Brain microvascular endothelial cell (primary cell): ENCODE data around the gene DUSP22.
A peak's percentile ranks its signal among the peaks of the same experiment; 100 is the strongest.

Experiments used
- DNase-seq: peaks from one replicate; pipeline ENCODE4 v3.0.0-alpha.2; 2020
- H3K27ac ChIP-seq: fragments of 250-450 bp; sonication (Bioruptor Pico); 2 replicates; pipeline ENCODE4 v1.5.1; 2020; ENCODE audit warnings: mild to moderate bottlenecking, moderate library complexity
- H3K27me3 ChIP-seq: fragments of 250-450 bp; sonication (Bioruptor Pico); replicated peaks from 2 replicates; pipeline ENCODE4 v1.5.1; 2020; ENCODE audit warnings: mild to moderate bottlenecking
- H3K36me3 ChIP-seq: fragments of 250-450 bp; sonication (Bioruptor Pico); replicated peaks from 2 replicates; pipeline ENCODE4 v1.5.1; 2020; ENCODE audit warnings: mild to moderate bottlenecking
- H3K4me3 ChIP-seq: 2 replicates; pipeline ENCODE4 v1.5.1; 2011; ENCODE audit warnings: low read depth, mild to moderate bottlenecking, control low read depth, low read length, moderate library complexity
- in situ Hi-C: cut with HindIII; loops from 2 replicates; pipeline ENCODE4 v1.10.0; 2017; ENCODE audit warnings: low sequenced_read_pairs, low pct_ligation_motif_present
- TF ChIP-seq, protein P1 (sequence below): IDR thresholded peaks from 2 replicates; pipeline ENCODE4 v1.5.1; 2011; ENCODE audit warnings: low read depth, mild to moderate bottlenecking, moderate library complexity, low read length, control low read depth, inconsistent platforms; ENCODE audit errors: missing control alignments

DUSP22 gene

DNA sequence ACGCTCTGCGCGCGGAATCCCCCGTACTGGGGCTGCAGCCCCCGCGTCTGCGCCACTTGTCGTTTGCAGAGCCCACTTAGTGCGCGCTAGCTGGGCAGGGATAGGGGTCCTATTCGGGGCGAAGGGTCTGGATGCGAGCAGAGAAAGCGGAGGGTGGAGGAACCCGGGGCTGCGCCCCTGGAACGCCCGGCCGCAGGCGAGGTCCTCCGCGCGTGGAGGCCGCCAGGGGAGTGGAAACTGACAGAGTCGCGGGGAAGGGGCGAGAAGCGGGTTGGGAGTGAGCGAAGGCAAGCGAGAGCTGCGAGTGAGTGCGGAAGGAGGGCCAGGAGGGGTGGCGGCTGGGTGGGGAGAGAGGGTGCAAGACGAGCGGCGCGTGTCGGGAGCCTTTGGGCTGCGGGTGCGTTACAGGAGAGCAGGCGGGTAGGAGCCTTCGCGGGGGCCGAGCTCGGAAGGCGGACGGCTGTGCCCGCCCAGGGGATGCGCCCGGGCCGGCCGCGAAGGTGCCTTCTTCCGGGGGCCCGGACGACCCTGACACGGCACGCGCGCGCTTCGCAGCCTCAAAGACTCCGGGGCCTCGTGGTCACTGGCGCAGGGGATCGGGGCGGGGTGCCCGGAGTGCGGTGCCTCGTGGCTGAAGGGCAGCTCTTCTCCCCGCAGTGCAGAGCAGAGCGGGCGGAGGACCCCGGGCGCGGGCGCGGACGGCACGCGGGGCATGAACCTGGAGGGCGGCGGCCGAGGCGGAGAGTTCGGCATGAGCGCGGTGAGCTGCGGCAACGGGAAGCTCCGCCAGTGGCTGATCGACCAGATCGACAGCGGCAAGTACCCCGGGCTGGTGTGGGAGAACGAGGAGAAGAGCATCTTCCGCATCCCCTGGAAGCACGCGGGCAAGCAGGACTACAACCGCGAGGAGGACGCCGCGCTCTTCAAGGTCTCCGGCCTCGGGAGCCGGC lies 100.4 kb downstream of the DUSP22 start:
- in situ Hi-C loops, result no loop called here
- DNase-seq, result no peak
- H3K36me3 ChIP-seq, result no peaks in the 10 kb centered on the region
- no peak overlapping the region for H3K4me3 ChIP-seq
- H3K27ac ChIP-seq, result no peak overlapping the region
- TF ChIP-seq, protein P1, sequence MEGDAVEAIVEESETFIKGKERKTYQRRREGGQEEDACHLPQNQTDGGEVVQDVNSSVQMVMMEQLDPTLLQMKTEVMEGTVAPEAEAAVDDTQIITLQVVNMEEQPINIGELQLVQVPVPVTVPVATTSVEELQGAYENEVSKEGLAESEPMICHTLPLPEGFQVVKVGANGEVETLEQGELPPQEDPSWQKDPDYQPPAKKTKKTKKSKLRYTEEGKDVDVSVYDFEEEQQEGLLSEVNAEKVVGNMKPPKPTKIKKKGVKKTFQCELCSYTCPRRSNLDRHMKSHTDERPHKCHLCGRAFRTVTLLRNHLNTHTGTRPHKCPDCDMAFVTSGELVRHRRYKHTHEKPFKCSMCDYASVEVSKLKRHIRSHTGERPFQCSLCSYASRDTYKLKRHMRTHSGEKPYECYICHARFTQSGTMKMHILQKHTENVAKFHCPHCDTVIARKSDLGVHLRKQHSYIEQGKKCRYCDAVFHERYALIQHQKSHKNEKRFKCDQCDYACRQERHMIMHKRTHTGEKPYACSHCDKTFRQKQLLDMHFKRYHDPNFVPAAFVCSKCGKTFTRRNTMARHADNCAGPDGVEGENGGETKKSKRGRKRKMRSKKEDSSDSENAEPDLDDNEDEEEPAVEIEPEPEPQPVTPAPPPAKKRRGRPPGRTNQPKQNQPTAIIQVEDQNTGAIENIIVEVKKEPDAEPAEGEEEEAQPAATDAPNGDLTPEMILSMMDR, result no peak
- H3K27me3 ChIP-seq, result peaks cover 78% of the 10 kb centered on the region

DNA sequence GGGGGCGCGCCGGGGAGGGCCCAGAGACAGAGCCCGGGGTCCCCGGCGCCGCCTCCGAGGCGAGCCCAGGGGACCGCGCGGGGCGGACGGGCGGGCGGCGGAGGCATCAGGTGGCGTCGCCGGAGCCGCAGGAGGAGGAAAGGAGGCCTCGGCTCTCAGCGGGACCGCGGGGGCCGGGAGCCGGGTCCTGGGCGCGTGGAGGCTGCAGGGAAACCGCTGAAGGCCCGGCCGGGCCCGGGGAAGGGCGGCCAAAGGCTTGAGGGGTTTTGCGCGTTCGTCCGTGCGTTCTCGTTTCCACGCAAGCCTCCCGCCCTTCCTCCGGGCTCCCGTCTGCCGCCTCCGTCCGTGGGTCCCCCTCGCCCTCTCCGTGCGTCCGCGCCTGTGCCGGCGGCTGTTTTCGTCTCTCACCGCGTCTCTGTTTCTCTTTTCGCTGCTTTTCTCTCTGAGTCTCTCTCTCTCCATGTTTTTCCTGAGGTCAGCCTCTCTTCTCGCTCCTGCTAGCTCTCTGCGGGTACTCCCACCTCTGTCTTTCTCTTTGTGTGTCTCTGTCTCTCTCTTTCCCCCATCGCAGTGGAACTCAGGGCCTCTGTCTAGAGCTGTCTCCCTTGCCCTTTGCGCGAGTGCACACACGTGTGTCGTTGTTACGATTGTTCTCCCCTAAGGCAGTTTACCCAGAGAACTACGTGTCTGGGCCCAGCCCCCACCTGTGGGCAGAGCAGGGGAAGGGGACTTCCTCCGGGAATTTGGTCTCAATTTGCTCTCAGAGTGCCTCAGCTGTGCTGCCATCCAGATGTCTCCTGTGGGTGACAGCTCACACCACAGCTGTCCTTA lies 101.3 kb downstream of the DUSP22 start:
- TF ChIP-seq, protein P1, result no peak
- Histone ChIP-seq H3K4me3 (peak overlapping the region; percentile 15), H3K36me3 (no peaks in the 10 kb centered on the region), H3K27ac (no peak overlapping the region), H3K27me3 (peaks cover 71% of the 10 kb centered on the region)
- in situ Hi-C loops, result no loop called here
- DNase-seq, result no peak

DNA sequence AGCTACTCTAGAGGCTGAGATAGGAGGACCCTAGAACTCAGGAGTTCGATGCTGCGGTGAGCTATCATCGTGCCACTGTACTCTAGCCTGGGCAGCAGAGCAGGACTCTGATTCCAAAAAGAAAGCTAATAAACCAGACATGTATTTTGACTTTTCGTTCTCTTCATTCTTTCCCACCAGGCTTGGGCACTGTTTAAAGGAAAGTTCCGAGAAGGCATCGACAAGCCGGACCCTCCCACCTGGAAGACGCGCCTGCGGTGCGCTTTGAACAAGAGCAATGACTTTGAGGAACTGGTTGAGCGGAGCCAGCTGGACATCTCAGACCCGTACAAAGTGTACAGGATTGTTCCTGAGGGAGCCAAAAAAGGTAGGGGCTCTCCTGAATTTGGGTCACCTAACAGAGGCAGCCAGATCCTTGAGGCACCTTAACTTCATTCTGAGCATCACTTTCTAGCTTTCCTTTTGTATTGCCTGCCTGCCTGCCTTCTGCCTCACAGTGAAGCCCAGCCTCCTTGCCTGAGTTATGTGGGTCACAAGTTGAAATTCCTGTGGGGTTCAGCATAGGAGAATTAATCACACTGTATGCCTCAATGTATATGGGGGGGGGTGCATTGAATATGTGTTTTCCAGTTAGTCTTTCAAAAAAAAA lies 102.5 kb downstream of the DUSP22 start:
- Histone ChIP-seq H3K36me3 (no peaks in the 10 kb centered on the region), H3K27me3 (peaks cover 63% of the 10 kb centered on the region), H3K27ac (no peak overlapping the region), H3K4me3 (no peak overlapping the region)
- no peak for DNase-seq
- TF ChIP-seq, protein P1, result no peak
- in situ Hi-C loops, result no loop called here

DNA sequence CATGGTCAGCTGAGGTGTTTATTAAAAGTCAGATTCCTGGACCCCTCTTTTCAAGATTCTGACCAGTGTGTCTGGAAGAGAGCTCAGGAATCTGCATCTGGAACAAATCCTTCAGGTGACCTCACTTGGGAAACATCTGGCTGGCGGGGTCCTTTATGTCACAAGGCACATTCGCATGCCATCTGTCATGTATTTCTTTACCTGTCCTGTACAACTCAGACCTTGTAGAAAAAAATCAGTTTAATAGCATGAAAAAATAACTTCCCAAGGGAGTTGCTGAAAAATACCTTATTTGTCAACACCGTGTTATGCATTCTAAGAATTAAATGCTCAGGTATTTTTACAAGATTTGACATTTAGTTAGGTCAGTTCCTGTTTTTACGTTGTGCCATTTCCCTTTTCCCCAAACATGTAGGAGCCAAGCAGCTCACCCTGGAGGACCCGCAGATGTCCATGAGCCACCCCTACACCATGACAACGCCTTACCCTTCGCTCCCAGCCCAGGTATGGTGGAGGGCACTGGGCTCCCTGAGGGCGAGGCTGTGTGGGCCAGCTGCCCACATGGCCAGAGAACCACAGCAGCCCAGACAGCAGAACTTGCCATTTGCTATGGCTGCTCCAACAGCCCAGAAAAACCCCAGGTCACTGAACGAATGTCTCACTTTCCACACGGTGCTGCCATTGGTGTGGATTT lies 103.3 kb downstream of the DUSP22 start:
- TF ChIP-seq, protein P1, result no peak
- H3K27me3 ChIP-seq, result peaks cover 55% of the 10 kb centered on the region
- no peaks in the 10 kb centered on the region for H3K36me3 ChIP-seq
- H3K27ac ChIP-seq, result no peak overlapping the region
- in situ Hi-C loops, result no loop called here
- no peak for DNase-seq
- H3K4me3 ChIP-seq, result no peak overlapping the region

DNA sequence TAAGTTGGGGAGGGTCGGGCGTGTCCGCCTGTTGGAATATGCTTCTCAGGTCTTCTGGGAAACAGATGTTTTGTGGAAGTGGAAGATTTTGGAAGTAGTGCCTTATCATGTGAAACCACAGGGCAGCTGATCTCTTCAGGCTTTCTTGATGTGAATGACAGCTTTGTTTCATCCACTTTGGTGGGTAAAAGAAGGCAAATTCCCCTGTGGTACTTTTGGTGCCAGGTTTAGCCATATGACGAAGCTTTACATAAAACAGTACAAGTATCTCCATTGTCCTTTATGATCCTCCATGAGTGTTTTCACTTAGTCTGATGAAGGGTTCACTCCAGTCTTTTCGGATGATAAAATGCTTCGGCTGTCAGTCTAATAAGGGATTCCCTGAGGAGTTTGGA lies 103.8 kb downstream of the DUSP22 start:
- Histone ChIP-seq H3K4me3 (no peak overlapping the region), H3K27me3 (peaks cover 50% of the 10 kb centered on the region), H3K36me3 (no peaks in the 10 kb centered on the region), H3K27ac (no peak overlapping the region)
- TF ChIP-seq, protein P1, result no peak
- in situ Hi-C loops, result no loop called here
- DNase-seq, result no peak
